Lower lobe of right lung (tissue), 2 donors: Measurements from ENCODE around the gene ZP1. TPM values are rescaled to one million over a fixed set of nuclear protein-coding genes. Genes with fewer than 3 reads are reported as not detected.

Experiments used
- ATAC-seq, 2 donors: fragments of 200-7000 bp; cut with Tn5 transposase; one replicate each; pipeline ENCODE4 v1.9.1; 2020 to 2022; ENCODE audit warnings: mild to moderate bottlenecking in 2 of 2, moderate library complexity in 2 of 2
- DNase-seq: peaks from one replicate; pipeline ENCODE4 v3.0.0-alpha.2; 2020
- H3K27ac ChIP-seq: fragments of 200-600 bp; one replicate; pipeline ENCODE4 v1.8.0; 2022
- H3K27me3 ChIP-seq: fragments of 200-600 bp; one replicate; pipeline ENCODE4 v1.8.0; 2022; ENCODE audit warnings: low read depth
- H3K36me3 ChIP-seq: fragments of 200-600 bp; one replicate; pipeline ENCODE4 v1.8.0; 2022; ENCODE audit warnings: mild to moderate bottlenecking
- H3K4me1 ChIP-seq: fragments of 200-600 bp; one replicate; pipeline ENCODE4 v1.8.0; 2022
- H3K4me3 ChIP-seq: fragments of 200-600 bp; one replicate; pipeline ENCODE4 v1.8.0; 2022; ENCODE audit warnings: mild to moderate bottlenecking
- H3K9me3 ChIP-seq: fragments of 200-600 bp; one replicate; pipeline ENCODE4 v1.8.0; 2022
- CTCF ChIP-seq: fragments of 200-600 bp; IDR thresholded peaks from one replicate; pipeline ENCODE4 v1.8.0; 2022; ENCODE audit warnings: antibody characterized with exemption, mild to moderate bottlenecking
- intact Hi-C: fragments of 100-400 bp; cut with DNase I; formaldehyde crosslinking; loops from one replicate; pipeline ENCODE4 v1.11.0; 2022
- total RNA-seq: library from RNA; stranded (reverse); fragmentation: NEBNext Ultra II Directional; extraction: Animal tissue kit (Norgen Biotek cat#: 25700); gene quantifications from one replicate; pipeline ENCODE4 v1.2.1, GENCODE V29; 2021
- donor health status: DM: no; HTN: yes; CAD: no; lungs with severe emphysema.

The ZP1 gene
- total RNA-seq, 1 donor from 2014 or later = not detected

GRCh38 chr11:60918251-60918938, 51.1 kb downstream of the ZP1 start:
- no peak for TF ChIP-seq CTCF
- no peak overlapping the region for H3K27ac ChIP-seq
- peaks cover 36% of the 10 kb centered on the region for H3K36me3 ChIP-seq
- H3K4me1 ChIP-seq = peaks cover 46% of the 10 kb centered on the region
- intact Hi-C loops = no loop called here
- ATAC-seq = no peak
- DNase-seq = no peak
- no peaks in the 10 kb centered on the region for H3K9me3 ChIP-seq
- H3K27me3 ChIP-seq = no peaks in the 10 kb centered on the region
- no peak overlapping the region for H3K4me3 ChIP-seq

- peaks cover 5% of the 10 kb centered on the region for H3K27me3 ChIP-seq
- H3K9me3 ChIP-seq = no peaks in the 10 kb centered on the region
- H3K36me3 ChIP-seq = peaks cover 36% of the 10 kb centered on the region
- H3K27ac ChIP-seq = no peak overlapping the region
- ATAC-seq (no peak), DNase-seq (no peak)
- H3K4me1 ChIP-seq = peaks cover 49% of the 10 kb centered on the region
- H3K4me3 ChIP-seq = no peak overlapping the region
- intact Hi-C loops = no loop called here
- TF ChIP-seq CTCF = no peak
Measured at GRCh38 chr11:60918939-60919265, 51.6 kb downstream of the ZP1 start.

- TF ChIP-seq CTCF = no peak
- H3K27ac ChIP-seq = no peak overlapping the region
Measured at GRCh38 chr11:60919320-60919719, 52.0 kb downstream of the ZP1 start.

GRCh38 chr11:60919956-60920355, 52.6 kb downstream of the ZP1 start:
- no peak overlapping the region for H3K4me3 ChIP-seq
- H3K27me3 ChIP-seq = peaks cover 13% of the 10 kb centered on the region
- ATAC-seq (no peak), DNase-seq (no peak)
- no peaks in the 10 kb centered on the region for H3K9me3 ChIP-seq
- H3K36me3 ChIP-seq = peaks cover 36% of the 10 kb centered on the region
- intact Hi-C loops = no loop called here
- H3K4me1 ChIP-seq = peaks cover 54% of the 10 kb centered on the region
- no peak overlapping the region for H3K27ac ChIP-seq
- TF ChIP-seq CTCF = no peak

More at GRCh38 chr11:60919320-60919719, 52.0 kb downstream of the ZP1 start:
- DNase-seq (no peak), ATAC-seq (no peak)
- intact Hi-C loops = no loop called here
- Histone ChIP-seq H3K9me3 (no peaks in the 10 kb centered on the region), H3K27me3 (peaks cover 8% of the 10 kb centered on the region), H3K4me3 (no peak overlapping the region), H3K36me3 (peaks cover 36% of the 10 kb centered on the region), H3K4me1 (peaks cover 53% of the 10 kb centered on the region)

GRCh38 chr11:60921259-60921658, 53.9 kb downstream of the ZP1 start:
- Histone ChIP-seq H3K27me3 (peaks cover 20% of the 10 kb centered on the region), H3K4me3 (no peak overlapping the region), H3K27ac (no peak overlapping the region), H3K36me3 (peaks cover 36% of the 10 kb centered on the region), H3K9me3 (no peaks in the 10 kb centered on the region), H3K4me1 (peaks cover 48% of the 10 kb centered on the region)
- no peak for DNase-seq
- TF ChIP-seq CTCF = no peak
- intact Hi-C loops = no loop called here
- ATAC-seq = no peak
